ENCODE data around the gene PTPN4.

Gene PTPN4

DNA sequence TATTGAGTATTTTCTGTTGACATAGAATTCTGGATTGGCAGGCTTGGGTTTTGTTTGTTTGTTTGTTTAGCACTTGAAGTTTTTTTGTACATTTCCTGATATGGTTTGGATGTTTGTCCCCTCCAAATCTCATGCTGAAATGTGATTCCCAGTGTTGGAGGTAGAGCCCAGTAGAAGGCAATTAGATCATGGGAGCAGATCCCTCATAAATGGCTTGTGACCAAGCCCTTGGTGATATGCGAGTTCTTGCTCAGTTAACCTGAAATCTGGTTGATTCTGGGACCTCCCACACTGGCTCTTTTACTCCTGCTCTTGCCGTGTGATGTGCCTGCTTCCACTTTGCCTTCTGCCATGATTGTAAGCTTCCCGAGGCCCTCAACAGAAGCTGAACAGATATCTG is 98.0 kb downstream of the PTPN4 start:
- H3K36me3 ChIP-seq (replicated peaks; ENCODE audit: low read depth, low read length), result peaks cover 5% of the 10 kb centered on the region
- no peak overlapping the region for H3K4me2 ChIP-seq (ENCODE audit: low read length)
- H3K4me3 ChIP-seq (ENCODE audit: low read length), result no peak overlapping the region
- H3K9me3 ChIP-seq (ENCODE audit: insufficient read depth, low read length), result peaks cover 4% of the 10 kb centered on the region; the same call in 1 of the 2 replicates
- H3K27me3 ChIP-seq (ENCODE audit: low read depth, low read length), result no peaks in the 10 kb centered on the region
- H3K4me1 ChIP-seq (ENCODE audit: low read length), result peaks cover 40% of the 10 kb centered on the region
- H3K79me2 ChIP-seq (ENCODE audit: low read length), result peaks cover 25% of the 10 kb centered on the region
- H2AFZ ChIP-seq (ENCODE audit: low read depth, low read length), result no peak overlapping the region
- H3K27ac ChIP-seq (ENCODE audit: low read length), result no peak overlapping the region
- H3K9ac ChIP-seq (ENCODE audit: low read length), result no peak overlapping the region
- no peak for TF ChIP-seq EZH2phosphoT487 (IDR thresholded peaks at IDR 0.05; ENCODE audit: low read depth)
- TF ChIP-seq, protein P1, sequence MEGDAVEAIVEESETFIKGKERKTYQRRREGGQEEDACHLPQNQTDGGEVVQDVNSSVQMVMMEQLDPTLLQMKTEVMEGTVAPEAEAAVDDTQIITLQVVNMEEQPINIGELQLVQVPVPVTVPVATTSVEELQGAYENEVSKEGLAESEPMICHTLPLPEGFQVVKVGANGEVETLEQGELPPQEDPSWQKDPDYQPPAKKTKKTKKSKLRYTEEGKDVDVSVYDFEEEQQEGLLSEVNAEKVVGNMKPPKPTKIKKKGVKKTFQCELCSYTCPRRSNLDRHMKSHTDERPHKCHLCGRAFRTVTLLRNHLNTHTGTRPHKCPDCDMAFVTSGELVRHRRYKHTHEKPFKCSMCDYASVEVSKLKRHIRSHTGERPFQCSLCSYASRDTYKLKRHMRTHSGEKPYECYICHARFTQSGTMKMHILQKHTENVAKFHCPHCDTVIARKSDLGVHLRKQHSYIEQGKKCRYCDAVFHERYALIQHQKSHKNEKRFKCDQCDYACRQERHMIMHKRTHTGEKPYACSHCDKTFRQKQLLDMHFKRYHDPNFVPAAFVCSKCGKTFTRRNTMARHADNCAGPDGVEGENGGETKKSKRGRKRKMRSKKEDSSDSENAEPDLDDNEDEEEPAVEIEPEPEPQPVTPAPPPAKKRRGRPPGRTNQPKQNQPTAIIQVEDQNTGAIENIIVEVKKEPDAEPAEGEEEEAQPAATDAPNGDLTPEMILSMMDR (IDR thresholded peaks at IDR 0.05; ENCODE audit: low read depth, low read length), result no peak
- H4K20me1 ChIP-seq (ENCODE audit: insufficient read depth, low read length), result no peaks in the 10 kb centered on the region

- no peak overlapping the region for H3K27ac ChIP-seq (ENCODE audit: low read length)
- H4K20me1 ChIP-seq (ENCODE audit: insufficient read depth, low read length), result no peaks in the 10 kb centered on the region
- H3K79me2 ChIP-seq (ENCODE audit: low read length), result peaks cover 25% of the 10 kb centered on the region
- no peaks in the 10 kb centered on the region for H3K36me3 ChIP-seq (replicated peaks; ENCODE audit: low read depth, low read length)
- H3K27me3 ChIP-seq (ENCODE audit: low read depth, low read length), result no peaks in the 10 kb centered on the region
- no peak overlapping the region for H3K9ac ChIP-seq (ENCODE audit: low read length)
- H3K4me1 ChIP-seq (ENCODE audit: low read length), result peaks cover 57% of the 10 kb centered on the region
- TF ChIP-seq EZH2phosphoT487 (IDR thresholded peaks at IDR 0.05; ENCODE audit: low read depth), result no peak
- TF ChIP-seq, protein P1 (IDR thresholded peaks at IDR 0.05; ENCODE audit: low read depth, low read length), result no peak
- H3K4me2 ChIP-seq (ENCODE audit: low read length), result no peak overlapping the region
- H3K4me3 ChIP-seq (ENCODE audit: low read length), result no peak overlapping the region
- H2AFZ ChIP-seq (ENCODE audit: low read depth, low read length), result no peak overlapping the region
- no peaks in the 10 kb centered on the region for H3K9me3 ChIP-seq (ENCODE audit: insufficient read depth, low read length)
Measured at GRCh38 chr2:119859528-119859927, 99.8 kb downstream of the PTPN4 start.

- Histone ChIP-seq H3K27ac (ENCODE audit: low read length) (peak overlapping the region; percentile 26; the same call in 1 of the 2 replicates), H3K9ac (ENCODE audit: low read length) (peak overlapping the region; percentile 27; the same call in 1 of the 2 replicates), H3K4me1 (ENCODE audit: low read length) (peaks cover 63% of the 10 kb centered on the region), H2AFZ (ENCODE audit: low read depth, low read length) (no peak overlapping the region), H3K27me3 (ENCODE audit: low read depth, low read length) (no peaks in the 10 kb centered on the region), H3K4me3 (ENCODE audit: low read length) (peak overlapping the region; percentile 42), H3K4me2 (ENCODE audit: low read length) (peak overlapping the region; percentile 68), H4K20me1 (ENCODE audit: insufficient read depth, low read length) (no peaks in the 10 kb centered on the region), H3K79me2 (ENCODE audit: low read length) (peaks cover 25% of the 10 kb centered on the region), H3K36me3 (replicated peaks; ENCODE audit: low read depth, low read length) (no peaks in the 10 kb centered on the region), H3K9me3 (ENCODE audit: insufficient read depth, low read length) (no peaks in the 10 kb centered on the region)
- TF ChIP-seq EZH2phosphoT487 (IDR thresholded peaks at IDR 0.05; ENCODE audit: low read depth), result no peak
- TF ChIP-seq, protein P1 (IDR thresholded peaks at IDR 0.05; ENCODE audit: low read depth, low read length), result no peak
Measured at GRCh38 chr2:119860924-119861323, 101.2 kb downstream of the PTPN4 start.

DNA sequence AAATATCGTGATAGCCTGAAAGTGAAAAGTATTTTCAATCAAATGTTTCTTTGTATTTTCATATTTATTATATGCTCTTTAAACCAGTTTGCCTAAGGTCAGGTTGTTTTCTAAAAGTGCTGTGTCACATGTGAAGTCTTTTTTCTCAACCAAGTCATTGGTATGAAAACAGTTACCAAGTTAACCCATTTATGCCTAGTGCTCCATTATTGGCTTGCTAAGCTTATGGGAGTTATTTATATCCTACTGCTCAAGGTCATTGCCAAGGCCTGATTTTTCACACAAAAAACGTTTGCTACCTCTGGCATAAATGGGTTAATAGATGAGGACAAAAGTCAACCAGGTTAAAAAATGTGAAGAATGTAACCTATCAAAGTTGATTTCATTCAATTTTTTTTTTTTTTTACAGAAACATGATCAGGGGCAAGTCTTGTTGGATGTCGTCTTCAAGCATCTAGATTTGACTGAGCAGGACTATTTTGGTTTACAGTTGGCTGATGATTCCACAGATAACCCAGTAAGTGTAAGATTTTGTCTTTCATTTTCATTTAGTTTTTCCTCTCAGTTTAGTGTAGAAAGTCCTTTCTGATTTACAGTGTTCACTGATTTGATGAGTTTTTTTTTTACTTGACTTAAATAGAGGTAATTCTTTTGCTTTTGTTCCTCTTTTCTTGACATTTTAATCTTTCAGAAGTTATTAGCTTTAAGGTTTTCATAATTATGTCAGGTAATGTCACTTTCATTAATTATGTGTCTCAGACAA is 102.6 kb downstream of the PTPN4 start:
- Histone ChIP-seq H3K27ac (ENCODE audit: low read length) (peak overlapping the region; percentile 35), H3K36me3 (replicated peaks; ENCODE audit: low read depth, low read length) (no peaks in the 10 kb centered on the region), H3K27me3 (ENCODE audit: low read depth, low read length) (no peaks in the 10 kb centered on the region), H3K9ac (ENCODE audit: low read length) (no peak overlapping the region), H3K4me1 (ENCODE audit: low read length) (peaks cover 57% of the 10 kb centered on the region), H3K9me3 (ENCODE audit: insufficient read depth, low read length) (no peaks in the 10 kb centered on the region), H3K4me2 (ENCODE audit: low read length) (peak overlapping the region; percentile 34), H3K79me2 (ENCODE audit: low read length) (peaks cover 25% of the 10 kb centered on the region), H3K4me3 (ENCODE audit: low read length) (no peak overlapping the region), H2AFZ (ENCODE audit: low read depth, low read length) (no peak overlapping the region), H4K20me1 (ENCODE audit: insufficient read depth, low read length) (no peaks in the 10 kb centered on the region)
- TF ChIP-seq EZH2phosphoT487 (IDR thresholded peaks at IDR 0.05; ENCODE audit: low read depth), result no peak
- TF ChIP-seq, protein P1 (IDR thresholded peaks at IDR 0.05; ENCODE audit: low read depth, low read length), result no peak

Data from OCI-LY3 (cell line).